CD4-positive, alpha-beta T cell treated with Interleukin-4 for 4 hours (primary cell): Measurements from ENCODE around the gene NOP56.
"Not testable (repeated sequence)": the region's sequence is repeated elsewhere in the genome, so short reads cannot be mapped to it uniquely, and the experiment has no call there.

ENCODE experiments used
- DNase-seq: peaks from one replicate; pipeline ENCODE4 v3.0.0-alpha.2; 2020

The NOP56 gene

GRCh38 chr20:2652724-2653555 is 508 bp downstream of the NOP56 start:
- no peak for DNase-seq

GRCh38 chr20:2653556-2654383 is 1.3 kb downstream of the NOP56 start:
- DNase-seq = no peak

- DNase-seq = no peak
Observed at GRCh38 chr20:2654384-2654822, 2.0 kb downstream of the NOP56 start.

GRCh38 chr20:2654831-2655230 is 2.4 kb downstream of the NOP56 start:
- no peak for DNase-seq

GRCh38 chr20:2655331-2656116 is 3.1 kb downstream of the NOP56 start:
- no peak for DNase-seq

- no peak for DNase-seq
Observed at GRCh38 chr20:2656471-2657117, 4.2 kb downstream of the NOP56 start.

GRCh38 chr20:2657241-2657640 is 4.8 kb downstream of the NOP56 start:
- no peak for DNase-seq

GRCh38 chr20:2657674-2658073 is 5.2 kb downstream of the NOP56 start:
- DNase-seq = no peak

- DNase-seq = no peak
Observed at GRCh38 chr20:2658414-2659354, 6.3 kb downstream of the NOP56 start.

GRCh38 chr20:2659547-2659946 is 7.1 kb downstream of the NOP56 start:
- no peak for DNase-seq

- DNase-seq = no peak
Observed at GRCh38 chr20:2663364-2663886, 11.0 kb downstream of the NOP56 start.

- DNase-seq = peak; percentile 92
Observed at GRCh38 chr20:2663887-2664719, 11.7 kb downstream of the NOP56 start, which contains the start of gene IDH3B. IDH3B (minus strand) TSS chr20:2664216; CDS start chr20:2664188, 28 bp downstream.

GRCh38 chr20:2671977-2672376 is 19.5 kb downstream of the NOP56 start:
- DNase-seq = no peak

GRCh38 chr20:2672446-2672845 is 20.0 kb downstream of the NOP56 start:
- DNase-seq = no peak

- DNase-seq = no peak
Observed at GRCh38 chr20:2673453-2673852, 21.0 kb downstream of the NOP56 start.

GRCh38 chr20:2680046-2680445 is 27.6 kb downstream of the NOP56 start:
- DNase-seq = no peak

- DNase-seq = not testable (repeated sequence)
Observed at GRCh38 chr20:2682040-2682439, 29.6 kb downstream of the NOP56 start.

GRCh38 chr20:2684817-2685216 is 32.4 kb downstream of the NOP56 start:
- not testable (repeated sequence) for DNase-seq

GRCh38 chr20:2687514-2687913 is 35.1 kb downstream of the NOP56 start:
- no peak for DNase-seq

GRCh38 chr20:2688041-2688591 is 35.7 kb downstream of the NOP56 start:
- DNase-seq = peak; percentile 74
